PFSK-1 (cell line): ENCODE results near the gene EIF2S3.
A peak's percentile ranks its signal among the peaks of the same experiment; 100 is the strongest.

ENCODE experiments used
- FOXP2 ChIP-seq: optimal IDR thresholded peaks from 2 replicates; pipeline ENCODE3; 2011; ENCODE audit warnings: borderline replicate concordance, control low read depth, inconsistent platforms; ENCODE audit not compliant: insufficient read depth; ENCODE audit errors: extremely low read length, extremely low read depth
- POLR2AphosphoS5 ChIP-seq: IDR thresholded peaks from 2 replicates; pipeline ENCODE4 v1.6.1; 2012; ENCODE audit warnings: low read depth, mild to moderate bottlenecking, control low read depth, low read length, moderate library complexity
- SIN3A ChIP-seq: IDR thresholded peaks from 2 replicates; pipeline ENCODE4 v1.6.1; 2012; ENCODE audit warnings: mild to moderate bottlenecking, low read length, moderate library complexity, borderline replicate concordance; ENCODE audit not compliant: insufficient read depth
- TAF1 ChIP-seq: IDR thresholded peaks from 2 replicates; pipeline ENCODE4 v1.6.1; 2012; ENCODE audit warnings: low read length, control low read depth, borderline replicate concordance; ENCODE audit not compliant: insufficient read depth
- TF ChIP-seq, protein P1 (sequence below), 2 experiments: IDR thresholded peaks; 2 replicates each; pipeline versions ENCODE4 v1.6.1 to v1.8.0; 2011 to 2012; ENCODE audit warnings: low read depth in 2 of 2, low read length in 2 of 2, control low read depth in 1 of 2, inconsistent platforms in 1 of 2, mild to moderate bottlenecking in 1 of 2, moderate library complexity in 1 of 2; ENCODE audit not compliant: insufficient read depth in 1 of 2

EIF2S3 gene

GRCh38 chrX:24037729-24038128, 17.0 kb upstream of the EIF2S3 start:
- no peak for TF ChIP-seq FOXP2
- no peak for TF ChIP-seq SIN3A
- no peak for TF ChIP-seq POLR2AphosphoS5
- TF ChIP-seq, protein P1, sequence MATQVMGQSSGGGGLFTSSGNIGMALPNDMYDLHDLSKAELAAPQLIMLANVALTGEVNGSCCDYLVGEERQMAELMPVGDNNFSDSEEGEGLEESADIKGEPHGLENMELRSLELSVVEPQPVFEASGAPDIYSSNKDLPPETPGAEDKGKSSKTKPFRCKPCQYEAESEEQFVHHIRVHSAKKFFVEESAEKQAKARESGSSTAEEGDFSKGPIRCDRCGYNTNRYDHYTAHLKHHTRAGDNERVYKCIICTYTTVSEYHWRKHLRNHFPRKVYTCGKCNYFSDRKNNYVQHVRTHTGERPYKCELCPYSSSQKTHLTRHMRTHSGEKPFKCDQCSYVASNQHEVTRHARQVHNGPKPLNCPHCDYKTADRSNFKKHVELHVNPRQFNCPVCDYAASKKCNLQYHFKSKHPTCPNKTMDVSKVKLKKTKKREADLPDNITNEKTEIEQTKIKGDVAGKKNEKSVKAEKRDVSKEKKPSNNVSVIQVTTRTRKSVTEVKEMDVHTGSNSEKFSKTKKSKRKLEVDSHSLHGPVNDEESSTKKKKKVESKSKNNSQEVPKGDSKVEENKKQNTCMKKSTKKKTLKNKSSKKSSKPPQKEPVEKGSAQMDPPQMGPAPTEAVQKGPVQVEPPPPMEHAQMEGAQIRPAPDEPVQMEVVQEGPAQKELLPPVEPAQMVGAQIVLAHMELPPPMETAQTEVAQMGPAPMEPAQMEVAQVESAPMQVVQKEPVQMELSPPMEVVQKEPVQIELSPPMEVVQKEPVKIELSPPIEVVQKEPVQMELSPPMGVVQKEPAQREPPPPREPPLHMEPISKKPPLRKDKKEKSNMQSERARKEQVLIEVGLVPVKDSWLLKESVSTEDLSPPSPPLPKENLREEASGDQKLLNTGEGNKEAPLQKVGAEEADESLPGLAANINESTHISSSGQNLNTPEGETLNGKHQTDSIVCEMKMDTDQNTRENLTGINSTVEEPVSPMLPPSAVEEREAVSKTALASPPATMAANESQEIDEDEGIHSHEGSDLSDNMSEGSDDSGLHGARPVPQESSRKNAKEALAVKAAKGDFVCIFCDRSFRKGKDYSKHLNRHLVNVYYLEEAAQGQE (IDR thresholded peaks at IDR 0.05; ENCODE audit: insufficient read depth in 1 of 2, low read depth in 2 of 2, low read length in 2 of 2), result no peak
- TF ChIP-seq TAF1, result no peak

DNA sequence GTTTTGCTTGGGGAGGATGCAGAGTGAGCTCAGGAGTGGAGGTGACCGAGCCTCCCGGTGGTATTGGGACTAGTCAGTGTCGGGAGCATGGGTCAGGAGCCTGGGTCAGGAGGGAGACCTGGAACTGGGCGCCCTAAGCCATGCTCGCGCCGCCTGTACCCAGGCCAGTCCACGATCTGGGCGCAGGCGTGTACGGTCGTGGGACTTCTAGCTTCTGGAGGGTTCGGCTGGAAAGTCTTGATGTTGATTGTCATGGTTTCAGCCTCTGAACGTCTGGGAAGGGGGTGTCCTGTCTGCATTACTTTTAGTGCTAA, 244 bp downstream of the EIF2S3 start:
- TF ChIP-seq TAF1, result no peak
- 0 out of 2 replicates have a peak, but pooled peaks have one; percentile 3 for TF ChIP-seq SIN3A

- TF ChIP-seq POLR2AphosphoS5 (no peak; the same call in 1 of the 2 replicates), TAF1 (no peak), FOXP2 (no peak), SIN3A (no peak)
- TF ChIP-seq, protein P1 (IDR thresholded peaks at IDR 0.05; ENCODE audit: insufficient read depth in 1 of 2, low read depth in 2 of 2, low read length in 2 of 2), result no peak
Observed at GRCh38 chrX:24063488-24063887, 8.7 kb downstream of the EIF2S3 start.

DNA sequence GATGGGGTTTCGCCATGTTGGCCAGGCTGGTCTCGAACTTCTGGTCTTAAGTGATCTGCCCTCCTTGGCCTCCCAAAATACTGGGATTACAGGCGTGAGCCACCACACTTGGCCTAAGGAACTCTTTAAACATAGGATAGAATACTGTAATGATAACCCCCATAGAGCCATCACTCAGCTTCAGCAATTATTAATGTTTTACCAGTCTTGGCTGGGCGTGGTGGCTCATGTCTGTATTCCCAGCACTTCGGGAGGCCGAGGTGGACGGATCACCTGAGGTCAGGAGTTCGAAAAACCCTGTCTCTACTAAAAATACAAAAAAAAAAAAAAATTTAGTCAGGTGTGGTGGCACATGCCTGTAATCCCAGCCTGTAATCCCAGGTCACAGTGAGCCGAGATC, 15.1 kb downstream of the EIF2S3 start:
- no peak for TF ChIP-seq SIN3A
- TF ChIP-seq, protein P1 (IDR thresholded peaks at IDR 0.05; ENCODE audit: insufficient read depth in 1 of 2, low read depth in 2 of 2, low read length in 2 of 2), result no peak
- TF ChIP-seq TAF1, result no peak
- TF ChIP-seq FOXP2, result no peak
- no peak for TF ChIP-seq POLR2AphosphoS5

GRCh38 chrX:24079411-24079810, 24.7 kb downstream of the EIF2S3 start:
- no peak for TF ChIP-seq FOXP2
- peak; percentile 23; the same call in 1 of the 2 replicates for TF ChIP-seq POLR2AphosphoS5

GRCh38 chrX:24080704-24081103, 25.9 kb downstream of the EIF2S3 start:
- TF ChIP-seq TAF1 (no peak), POLR2AphosphoS5 (no peak), SIN3A (no peak), FOXP2 (no peak)
- TF ChIP-seq, protein P1 (IDR thresholded peaks at IDR 0.05; ENCODE audit: insufficient read depth in 1 of 2, low read depth in 2 of 2, low read length in 2 of 2), result no peak
